Measurements from ENCODE around the gene BLVRB.

GRCh38 chr19:40420451-40420765 lies 45.1 kb downstream of the BLVRB start:
- TF ChIP-seq CTCF (IDR thresholded peaks at IDR 0.05) (no peak), ZFX (IDR thresholded peaks at IDR 0.05; ENCODE audit: borderline replicate concordance) (no peak)

Measured in 22Rv1 (cell line).